ENCODE data around the gene EIF6. TPM values are rescaled to one million over a fixed set of nuclear protein-coding genes. Genes with fewer than 3 reads are reported as not detected.
"Not testable (repeated sequence)": the region's sequence is repeated elsewhere in the genome, so short reads cannot be mapped to it uniquely, and the experiment has no call there.

Gene EIF6
- total RNA-seq, 5 donors from 2014 or later (not counting 1 experiment from before 2014, with no cell fraction given): 43.8 to 70.7 (median 69.6) TPM

DNA sequence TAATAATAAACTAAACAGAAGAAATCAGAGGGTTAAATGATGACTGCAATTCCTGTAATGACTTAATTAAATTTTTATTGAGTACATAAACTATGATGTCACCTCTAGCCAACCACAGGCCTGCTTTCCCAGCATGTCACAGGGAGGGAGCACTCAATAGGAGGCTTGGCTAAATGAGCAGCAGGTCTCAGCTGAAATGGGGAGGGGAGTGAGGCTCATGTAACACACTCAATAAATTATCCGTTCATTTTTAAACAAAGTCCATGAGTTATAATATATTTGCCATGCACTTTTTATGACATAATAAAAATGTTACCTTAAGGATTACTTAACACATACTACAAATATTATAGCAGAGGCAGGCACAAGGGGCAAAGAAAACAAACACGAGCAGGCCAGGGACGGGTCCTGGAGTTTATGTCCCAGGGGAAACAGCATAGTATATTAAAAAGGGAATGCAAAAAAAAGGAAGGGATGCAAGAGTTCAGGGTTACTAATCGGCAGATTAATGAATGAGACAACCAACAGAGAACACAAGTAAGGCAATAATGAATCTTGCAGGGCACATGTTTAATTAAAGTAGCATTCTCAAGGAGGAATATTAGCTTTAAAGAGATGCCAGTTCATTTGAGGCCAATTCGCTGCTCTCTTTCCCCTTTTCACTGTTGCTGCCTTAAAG, 34.8 kb upstream of the EIF6 start:
- peaks cover 6 to 15% (median 9%) of the 10 kb centered on the region in 3 donors for H3K4me1 Mint-ChIP-seq
- H3K9me3 Mint-ChIP-seq: no peaks in the 10 kb centered on the region
- WGBS (ENCODE audit: insufficient coverage): 100% methylated on average over 2 of the region's 5 CpGs
- no peak for ATAC-seq (replicated peaks in 1 of 4)
- no peak for DNase-seq
- no peak overlapping the region for H3K27ac Mint-ChIP-seq
- Histone ChIP-seq H3K36me3 (ENCODE audit: control insufficient read depth in 2 of 2, extremely low read depth in 1 of 2, insufficient read depth in 1 of 2, low read length in 1 of 2) (peaks cover 0 to 4% of the 10 kb centered on the region in 2 donors), H3K4me1 (ENCODE audit: control insufficient read depth in 1 of 2, extremely low read depth in 1 of 2, insufficient read depth in 2 of 2, low read length in 2 of 2) (peaks cover 0 to 5% of the 10 kb centered on the region in 2 experiments), H3K4me3 (ENCODE audit: control insufficient read depth in 1 of 2, extremely low read depth in 1 of 2, low read length in 1 of 2) (no peak overlapping the region), H3K9me3 (no peaks in the 10 kb centered on the region), H3K27ac (ENCODE audit: low read length) (no peak overlapping the region), H3K27me3 (replicated peaks in 1 of 2; ENCODE audit: control insufficient read depth in 2 of 2, extremely low read depth in 1 of 2, insufficient read depth in 2 of 2, low read length in 1 of 2) (no peaks in the 10 kb centered on the region)
- ChIA-PET CTCF (no interaction called here), POLR2A (no interaction called here)
- no peaks in the 10 kb centered on the region for H3K27me3 Mint-ChIP-seq
- H3K36me3 Mint-ChIP-seq: peaks cover 11% of the 10 kb centered on the region
- no peak overlapping the region for H3K4me3 Mint-ChIP-seq

DNA sequence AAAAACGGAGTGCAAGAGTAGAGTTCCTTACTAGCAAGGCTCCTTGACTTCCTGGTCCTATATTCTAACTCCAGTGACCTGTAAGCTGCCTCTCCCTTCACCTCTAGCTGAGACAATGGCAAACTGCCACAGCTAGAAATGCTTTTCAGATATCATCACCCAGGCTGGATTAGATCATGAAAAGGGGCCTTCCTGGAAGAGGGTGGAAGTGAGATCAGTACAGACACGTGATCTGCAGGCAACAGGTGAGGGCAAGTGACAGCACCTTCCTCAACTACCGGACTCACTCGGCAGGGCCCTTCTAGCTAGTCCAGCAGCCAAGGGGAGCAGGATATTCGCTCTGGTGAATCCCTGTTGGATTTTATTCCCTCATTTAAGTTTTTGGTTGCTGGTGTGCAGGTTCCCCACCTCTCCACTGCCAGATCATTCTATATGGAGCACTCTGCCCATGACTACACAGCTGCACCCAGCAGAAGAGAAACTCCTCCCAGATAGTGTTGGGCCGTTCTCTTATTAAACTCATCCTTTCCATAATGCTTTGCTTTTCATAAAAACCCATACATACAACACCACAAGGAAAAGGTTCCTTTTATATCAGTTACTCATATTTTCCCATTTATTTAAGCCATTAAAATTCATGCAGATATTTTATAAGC, 34.1 kb upstream of the EIF6 start:
- ChIA-PET CTCF (no interaction called here), POLR2A (no interaction called here)
- no peak overlapping the region for H3K4me3 ChIP-seq (ENCODE audit: control insufficient read depth in 1 of 2, extremely low read depth in 1 of 2, low read length in 1 of 2)
- H3K4me1 ChIP-seq (ENCODE audit: control insufficient read depth in 1 of 2, extremely low read depth in 1 of 2, insufficient read depth in 2 of 2, low read length in 2 of 2): peaks cover 0 to 5% of the 10 kb centered on the region in 2 experiments
- 83% methylated on average over 5 of the region's 6 CpGs for WGBS (ENCODE audit: insufficient coverage)
- ATAC-seq (replicated peaks in 1 of 4) (no peak), DNase-seq (no peak)
- no peak overlapping the region for H3K4me3 Mint-ChIP-seq
- peaks cover 13% of the 10 kb centered on the region for H3K36me3 Mint-ChIP-seq
- H3K27me3 Mint-ChIP-seq: no peaks in the 10 kb centered on the region
- no peak overlapping the region for H3K27ac Mint-ChIP-seq
- no peaks in the 10 kb centered on the region for H3K9me3 Mint-ChIP-seq
- no peak overlapping the region for H3K27ac ChIP-seq (ENCODE audit: low read length)
- peaks cover 0 to 4% of the 10 kb centered on the region in 2 donors for H3K36me3 ChIP-seq (ENCODE audit: control insufficient read depth in 2 of 2, extremely low read depth in 1 of 2, insufficient read depth in 1 of 2, low read length in 1 of 2)
- H3K27me3 ChIP-seq (replicated peaks in 1 of 2; ENCODE audit: control insufficient read depth in 2 of 2, extremely low read depth in 1 of 2, insufficient read depth in 2 of 2, low read length in 1 of 2): no peaks in the 10 kb centered on the region
- no peaks in the 10 kb centered on the region for H3K9me3 ChIP-seq
- peaks cover 6 to 15% (median 9%) of the 10 kb centered on the region in 3 donors for H3K4me1 Mint-ChIP-seq

DNA sequence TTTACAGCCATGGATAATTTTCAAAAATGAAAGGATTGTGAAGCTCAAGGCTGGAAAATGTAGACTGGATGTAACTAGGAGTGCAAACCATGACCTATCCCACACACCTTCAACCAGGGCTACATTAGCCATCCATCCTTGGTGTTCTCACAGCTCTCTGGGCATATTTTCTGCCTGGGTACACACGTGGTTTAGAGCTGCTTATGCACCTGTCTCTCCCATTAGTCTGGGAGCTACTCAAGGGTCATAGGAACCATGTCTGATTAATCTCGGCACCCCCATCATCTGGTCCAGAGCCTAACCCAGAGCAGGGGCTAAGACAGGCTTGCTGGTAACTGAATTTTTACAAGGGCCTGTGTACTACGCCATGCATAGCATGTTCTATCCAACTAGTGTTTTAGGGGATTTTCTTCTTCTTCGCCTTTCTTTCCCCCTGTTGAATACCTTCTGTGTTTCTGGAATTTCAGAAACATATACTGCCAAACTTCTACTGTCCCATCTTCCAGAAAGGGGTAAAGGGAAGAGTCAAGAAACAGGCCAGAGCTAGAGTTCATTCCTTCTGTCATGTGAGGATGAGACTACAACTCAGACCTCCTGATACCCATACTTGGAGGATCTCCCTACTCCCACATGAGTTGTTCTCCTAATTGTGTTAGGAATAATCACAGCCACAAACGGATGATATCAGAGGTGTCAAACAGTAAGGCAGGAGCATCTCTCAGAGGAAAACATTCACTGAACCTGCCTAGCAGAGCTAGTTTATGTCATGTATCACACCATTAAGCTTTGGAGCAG, 33.0 kb upstream of the EIF6 start:
- H3K4me1 Mint-ChIP-seq: peaks cover 6 to 17% (median 9%) of the 10 kb centered on the region in 3 donors
- no peak for DNase-seq
- H3K36me3 ChIP-seq (ENCODE audit: control insufficient read depth in 2 of 2, extremely low read depth in 1 of 2, insufficient read depth in 1 of 2, low read length in 1 of 2): peaks cover 0 to 4% of the 10 kb centered on the region in 2 donors
- no peak for ATAC-seq (replicated peaks in 1 of 4)
- H3K27ac Mint-ChIP-seq: no peak overlapping the region
- no peak overlapping the region for H3K4me3 Mint-ChIP-seq
- POLR2A ChIA-PET: no interaction called here
- WGBS (ENCODE audit: insufficient coverage): 88% methylated on average over 2 of the region's 5 CpGs
- H3K9me3 Mint-ChIP-seq: no peaks in the 10 kb centered on the region
- no peak overlapping the region for H3K4me3 ChIP-seq (ENCODE audit: control insufficient read depth in 1 of 2, extremely low read depth in 1 of 2, low read length in 1 of 2)
- peaks cover 0 to 5% of the 10 kb centered on the region in 2 experiments for H3K4me1 ChIP-seq (ENCODE audit: control insufficient read depth in 1 of 2, extremely low read depth in 1 of 2, insufficient read depth in 2 of 2, low read length in 2 of 2)
- CTCF ChIA-PET: no interaction called here
- H3K36me3 Mint-ChIP-seq: peaks cover 15% of the 10 kb centered on the region
- H3K27me3 ChIP-seq (replicated peaks in 1 of 2; ENCODE audit: control insufficient read depth in 2 of 2, extremely low read depth in 1 of 2, insufficient read depth in 2 of 2, low read length in 1 of 2): no peaks in the 10 kb centered on the region
- H3K27me3 Mint-ChIP-seq: no peaks in the 10 kb centered on the region
- no peaks in the 10 kb centered on the region for H3K9me3 ChIP-seq
- no peak overlapping the region for H3K27ac ChIP-seq (ENCODE audit: low read length)

DNA sequence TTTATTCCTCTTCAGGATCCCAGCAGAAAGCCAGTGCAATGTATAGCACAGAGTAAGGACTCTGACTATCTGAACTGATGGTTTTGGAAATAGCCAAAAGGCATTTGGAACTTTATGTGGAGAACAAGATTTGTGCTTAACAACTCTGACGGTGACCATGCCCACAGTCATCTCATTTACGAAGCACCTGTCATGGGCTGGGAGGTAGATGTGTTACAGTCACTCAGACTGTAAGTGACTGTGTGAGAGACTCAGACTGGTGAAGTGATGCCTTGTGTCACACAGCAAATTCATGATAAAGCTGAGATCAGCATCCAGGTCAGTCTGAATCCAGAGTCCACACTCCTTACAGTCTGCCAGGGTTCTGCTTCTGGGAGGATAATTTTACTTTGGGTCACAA, 31.5 kb upstream of the EIF6 start:
- H3K4me3 Mint-ChIP-seq: no peak overlapping the region
- H3K36me3 Mint-ChIP-seq: peaks cover 17% of the 10 kb centered on the region
- H3K9me3 Mint-ChIP-seq: no peaks in the 10 kb centered on the region
- Histone ChIP-seq H3K4me3 (ENCODE audit: control insufficient read depth in 1 of 2, extremely low read depth in 1 of 2, low read length in 1 of 2) (no peak overlapping the region), H3K27me3 (replicated peaks in 1 of 2; ENCODE audit: control insufficient read depth in 2 of 2, extremely low read depth in 1 of 2, insufficient read depth in 2 of 2, low read length in 1 of 2) (no peaks in the 10 kb centered on the region), H3K4me1 (ENCODE audit: control insufficient read depth in 1 of 2, extremely low read depth in 1 of 2, insufficient read depth in 2 of 2, low read length in 2 of 2) (peaks cover 0 to 5% of the 10 kb centered on the region in 2 experiments), H3K36me3 (ENCODE audit: control insufficient read depth in 2 of 2, extremely low read depth in 1 of 2, insufficient read depth in 1 of 2, low read length in 1 of 2) (peaks cover 0 to 4% of the 10 kb centered on the region in 2 donors), H3K27ac (ENCODE audit: low read length) (no peak overlapping the region), H3K9me3 (no peaks in the 10 kb centered on the region)
- WGBS (ENCODE audit: insufficient coverage): no CpG with 5 or more reads among the region's 2 CpGs
- H3K27me3 Mint-ChIP-seq: no peaks in the 10 kb centered on the region
- peaks cover 6 to 17% (median 9%) of the 10 kb centered on the region in 3 donors for H3K4me1 Mint-ChIP-seq
- POLR2A ChIA-PET: no interaction called here
- CTCF ChIA-PET: interaction anchor here in 1 of 2 donors (0.9 kb wide), 1 partner anchor 13 kb away, joined by 3 read pairs; no protein-coding TSS in a partner anchor
- DNase-seq (no peak), ATAC-seq (replicated peaks in 1 of 4) (no peak)
- no peak overlapping the region for H3K27ac Mint-ChIP-seq

DNA sequence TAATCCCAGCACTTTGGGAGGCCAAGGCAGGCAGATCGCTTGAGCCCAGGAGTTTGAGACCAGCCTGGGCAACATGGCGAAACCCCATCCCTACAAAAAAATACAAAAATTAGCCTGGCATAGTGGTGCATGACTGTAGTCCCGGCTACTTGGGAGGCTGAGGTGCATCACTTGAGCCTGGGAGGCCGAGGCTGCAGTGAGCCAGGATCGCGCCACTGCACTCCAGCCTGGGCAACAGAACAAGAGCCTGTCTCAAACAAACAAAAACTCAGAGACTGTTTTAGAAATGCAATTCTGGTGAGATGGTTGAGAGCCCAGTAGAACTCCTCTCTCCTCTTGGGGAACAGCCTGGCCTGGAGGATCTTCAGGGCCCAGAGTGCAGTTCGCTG, 31.1 kb upstream of the EIF6 start:
- H3K27ac ChIP-seq (ENCODE audit: low read length); H3K27ac Mint-ChIP-seq; H3K9me3 Mint-ChIP-seq; H3K27me3 Mint-ChIP-seq; POLR2A ChIA-PET; H3K27me3 ChIP-seq (replicated peaks in 1 of 2; ENCODE audit: control insufficient read depth in 2 of 2, extremely low read depth in 1 of 2, insufficient read depth in 2 of 2, low read length in 1 of 2); H3K36me3 ChIP-seq (ENCODE audit: control insufficient read depth in 2 of 2, extremely low read depth in 1 of 2, insufficient read depth in 1 of 2, low read length in 1 of 2); H3K9me3 ChIP-seq; H3K4me1 ChIP-seq (ENCODE audit: control insufficient read depth in 1 of 2, extremely low read depth in 1 of 2, insufficient read depth in 2 of 2, low read length in 2 of 2); H3K4me3 Mint-ChIP-seq; H3K4me3 ChIP-seq (ENCODE audit: control insufficient read depth in 1 of 2, extremely low read depth in 1 of 2, low read length in 1 of 2); DNase-seq; ATAC-seq (replicated peaks in 1 of 4); CTCF ChIA-PET: not testable (repeated sequence)
- H3K36me3 Mint-ChIP-seq: peaks cover 14% of the 10 kb centered on the region
- peaks cover 6 to 17% (median 9%) of the 10 kb centered on the region in 3 donors for H3K4me1 Mint-ChIP-seq
- 93% methylated on average over 4 of the region's 7 CpGs for WGBS (ENCODE audit: insufficient coverage)

DNA sequence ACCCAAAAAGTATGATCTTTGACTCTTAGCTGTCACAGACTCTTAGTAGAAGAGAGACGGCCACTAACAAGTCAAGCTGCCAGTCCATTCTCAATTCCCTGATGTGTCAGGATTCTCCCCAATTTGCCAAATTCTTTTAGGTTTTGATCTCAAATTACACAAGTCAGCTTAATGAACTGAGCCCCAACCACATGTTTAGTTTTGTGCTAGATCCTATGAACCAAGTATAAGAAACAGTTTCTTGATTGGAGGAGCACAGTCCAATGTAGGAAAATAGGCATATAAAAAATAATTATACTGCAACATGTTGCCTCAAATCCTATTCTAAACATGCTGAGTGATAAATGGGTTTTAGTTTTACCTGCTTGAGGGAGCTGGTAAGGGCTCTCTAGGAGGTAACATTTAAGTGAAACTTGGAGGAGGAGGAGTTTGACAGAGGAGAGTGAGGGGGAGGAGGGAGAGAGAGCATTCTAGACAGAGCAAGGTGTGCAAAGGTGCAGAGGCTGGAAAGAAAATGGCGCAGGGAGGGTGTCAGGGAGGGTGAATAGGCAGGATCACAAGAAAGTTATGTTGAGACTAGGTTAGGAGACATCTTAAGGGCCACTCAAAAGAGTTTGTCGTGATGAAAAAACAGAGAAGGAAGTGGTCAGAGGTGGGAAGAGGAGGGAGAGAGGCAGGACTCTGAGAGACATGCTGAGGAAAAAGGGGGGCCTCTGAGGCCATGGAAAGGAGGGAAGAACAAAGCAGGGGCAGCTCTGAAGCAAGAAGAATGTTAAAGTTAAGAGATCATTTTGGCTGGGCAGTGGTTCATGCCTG, 30.5 kb upstream of the EIF6 start:
- 39% methylated on average over 2 of the region's 3 CpGs for WGBS (ENCODE audit: insufficient coverage)
- H3K4me3 Mint-ChIP-seq: no peak overlapping the region

More for the DNA sequence above, 30.5 kb upstream of the EIF6 start:
- H3K27me3 ChIP-seq (replicated peaks in 1 of 2; ENCODE audit: control insufficient read depth in 2 of 2, extremely low read depth in 1 of 2, insufficient read depth in 2 of 2, low read length in 1 of 2): no peaks in the 10 kb centered on the region
- DNase-seq (no peak), ATAC-seq (replicated peaks in 1 of 4) (no peak)
- Mint-ChIP-seq H3K9me3 (no peaks in the 10 kb centered on the region), H3K27me3 (no peaks in the 10 kb centered on the region), H3K4me1 (peaks cover 6 to 17% (median 9%) of the 10 kb centered on the region in 3 donors), H3K36me3 (peaks cover 15% of the 10 kb centered on the region), H3K27ac (peak overlapping the region in 1 of 2 donors; percentile 86)
- ChIA-PET POLR2A (no interaction called here), CTCF (no interaction called here)
- no peaks in the 10 kb centered on the region for H3K9me3 ChIP-seq
- H3K4me1 ChIP-seq (ENCODE audit: control insufficient read depth in 1 of 2, extremely low read depth in 1 of 2, insufficient read depth in 2 of 2, low read length in 2 of 2): peaks cover 0 to 5% of the 10 kb centered on the region in 2 experiments
- no peak overlapping the region for H3K4me3 ChIP-seq (ENCODE audit: control insufficient read depth in 1 of 2, extremely low read depth in 1 of 2, low read length in 1 of 2)
- no peak overlapping the region for H3K27ac ChIP-seq (ENCODE audit: low read length)
- peaks cover 0 to 4% of the 10 kb centered on the region in 2 donors for H3K36me3 ChIP-seq (ENCODE audit: control insufficient read depth in 2 of 2, extremely low read depth in 1 of 2, insufficient read depth in 1 of 2, low read length in 1 of 2)
